Measurements from ENCODE around the gene RNF180. TPM values are rescaled to one million over a fixed set of nuclear protein-coding genes. Genes with fewer than 3 reads are reported as not detected.

RNF180 gene
- total RNA-seq, 4 donors from 2014 or later: 1.9 to 8.0 (median 3.2) TPM

DNA sequence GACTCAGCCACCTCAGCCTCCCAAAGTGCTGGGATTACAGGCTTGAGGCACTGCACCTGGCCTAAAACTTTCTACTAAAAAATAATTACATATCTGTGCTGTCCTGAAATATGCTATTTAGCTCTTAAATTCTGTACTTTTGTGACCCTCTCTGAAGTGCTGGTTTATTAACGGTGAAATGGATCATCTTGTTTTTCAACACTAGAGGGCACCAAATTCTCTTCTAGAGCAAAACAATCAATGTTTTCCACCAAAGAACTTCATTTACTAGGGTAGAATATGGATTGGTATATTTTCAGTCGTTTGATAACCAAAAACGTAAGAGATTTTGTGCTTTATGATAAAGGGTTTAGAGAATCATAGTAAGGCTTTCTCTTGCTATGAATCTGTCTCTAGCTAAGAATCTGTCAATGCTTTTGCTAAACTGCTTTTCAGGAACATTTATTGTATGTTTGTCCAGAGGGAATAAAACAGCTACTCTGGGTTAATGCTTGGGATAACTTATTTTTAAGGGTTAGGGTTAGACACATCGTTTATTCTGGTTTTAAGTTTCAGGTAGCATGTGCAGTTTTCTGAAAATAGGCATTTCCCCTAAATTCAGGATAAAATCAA, 63.6 kb downstream of the RNF180 start:
- Histone ChIP-seq H3K4me3 (no peak overlapping the region), H3K4me1 (no peaks in the 10 kb centered on the region), H3K27me3 (no peaks in the 10 kb centered on the region), H3K27ac (no peak overlapping the region), H3K9me3 (no peaks in the 10 kb centered on the region), H3K36me3 (no peaks in the 10 kb centered on the region)
- DNase-seq: no peak
- TF ChIP-seq POLR2A (IDR thresholded peaks at IDR 0.05) (no peak), EP300 (IDR thresholded peaks at IDR 0.05; ENCODE audit: low read depth) (no peak), POLR2AphosphoS5 (IDR thresholded peaks at IDR 0.05) (no peak)
- TF ChIP-seq, protein P1, sequence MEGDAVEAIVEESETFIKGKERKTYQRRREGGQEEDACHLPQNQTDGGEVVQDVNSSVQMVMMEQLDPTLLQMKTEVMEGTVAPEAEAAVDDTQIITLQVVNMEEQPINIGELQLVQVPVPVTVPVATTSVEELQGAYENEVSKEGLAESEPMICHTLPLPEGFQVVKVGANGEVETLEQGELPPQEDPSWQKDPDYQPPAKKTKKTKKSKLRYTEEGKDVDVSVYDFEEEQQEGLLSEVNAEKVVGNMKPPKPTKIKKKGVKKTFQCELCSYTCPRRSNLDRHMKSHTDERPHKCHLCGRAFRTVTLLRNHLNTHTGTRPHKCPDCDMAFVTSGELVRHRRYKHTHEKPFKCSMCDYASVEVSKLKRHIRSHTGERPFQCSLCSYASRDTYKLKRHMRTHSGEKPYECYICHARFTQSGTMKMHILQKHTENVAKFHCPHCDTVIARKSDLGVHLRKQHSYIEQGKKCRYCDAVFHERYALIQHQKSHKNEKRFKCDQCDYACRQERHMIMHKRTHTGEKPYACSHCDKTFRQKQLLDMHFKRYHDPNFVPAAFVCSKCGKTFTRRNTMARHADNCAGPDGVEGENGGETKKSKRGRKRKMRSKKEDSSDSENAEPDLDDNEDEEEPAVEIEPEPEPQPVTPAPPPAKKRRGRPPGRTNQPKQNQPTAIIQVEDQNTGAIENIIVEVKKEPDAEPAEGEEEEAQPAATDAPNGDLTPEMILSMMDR (IDR thresholded peaks at IDR 0.05): peak; percentile 32 to 64 (median 47)
- in situ Hi-C loops (cut with MboI; ENCODE audit: low pct_ligation_motif_present in 1 of 4, low pct_unique_long_range_greater_than_20kb in 1 of 4, low sequenced_read_pairs in 3 of 4): loop anchor here in 2 of 4 donors (25.0 kb wide), 1 partner anchor 383 kb away; no protein-coding TSS in a partner anchor
- intact Hi-C loops (cut with DNase I; ENCODE audit: low total_unique reads): no loop called here
- 3 to 4% methylated on average over 4 of the region's 4 CpGs for WGBS, 2 donors (ENCODE audit: low coverage in 1 of 2)

DNA sequence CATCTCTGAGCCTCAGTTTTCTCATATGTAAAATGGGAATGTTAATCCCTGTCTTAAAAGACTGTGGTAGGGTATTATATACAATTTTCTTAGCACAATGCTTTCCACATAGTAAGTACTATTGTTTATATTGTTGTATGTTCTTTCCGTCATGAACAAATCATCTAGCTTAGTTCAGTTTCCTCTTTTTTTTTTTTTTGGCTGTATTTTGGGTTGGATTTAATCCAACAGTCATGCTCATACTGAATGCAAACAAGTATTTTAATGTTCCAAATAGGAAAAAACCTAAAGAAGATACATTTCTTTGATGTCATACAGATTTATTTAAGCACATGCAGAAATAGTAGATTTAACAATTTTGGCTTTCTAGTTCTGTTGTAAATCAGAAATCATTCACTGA, 95.1 kb downstream of the RNF180 start:
- H3K4me3 ChIP-seq: no peak overlapping the region
- 47 to 86% methylated on average over 1 of the region's 1 CpG for WGBS, 2 donors (ENCODE audit: low coverage in 1 of 2)
- H3K36me3 ChIP-seq: no peaks in the 10 kb centered on the region
- no peaks in the 10 kb centered on the region for H3K9me3 ChIP-seq
- intact Hi-C loops (cut with DNase I; ENCODE audit: low total_unique reads) (no loop called here), in situ Hi-C loops (cut with MboI; ENCODE audit: low pct_ligation_motif_present in 1 of 4, low pct_unique_long_range_greater_than_20kb in 1 of 4, low sequenced_read_pairs in 3 of 4) (no loop called here)
- DNase-seq: no peak
- no peak overlapping the region for H3K27ac ChIP-seq
- no peaks in the 10 kb centered on the region for H3K27me3 ChIP-seq
- TF ChIP-seq, protein P1 (IDR thresholded peaks at IDR 0.05): no peak
- TF ChIP-seq POLR2A (IDR thresholded peaks at IDR 0.05): no peak
- no peak for TF ChIP-seq POLR2AphosphoS5 (IDR thresholded peaks at IDR 0.05)
- no peak for TF ChIP-seq EP300 (IDR thresholded peaks at IDR 0.05; ENCODE audit: low read depth)
- H3K4me1 ChIP-seq: no peaks in the 10 kb centered on the region

DNA sequence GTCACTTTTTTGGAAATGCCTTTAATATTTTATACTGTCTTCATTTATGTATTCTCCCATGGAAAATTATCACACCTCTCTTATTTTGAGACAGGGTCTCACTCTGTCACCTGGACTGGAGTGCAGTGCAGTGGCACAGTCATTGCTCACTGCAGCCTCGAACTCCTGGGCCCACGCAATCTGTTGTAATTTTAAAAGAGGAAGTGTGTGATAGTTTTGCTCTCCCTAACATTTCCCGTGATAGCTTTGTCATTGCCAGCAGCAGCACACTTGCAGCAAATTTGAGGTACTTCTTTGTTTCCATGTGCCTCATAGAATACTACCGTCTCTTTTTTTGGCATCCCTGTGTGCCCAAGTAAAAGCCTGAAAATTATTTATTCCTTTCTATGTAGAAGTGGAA, 103.5 kb downstream of the RNF180 start:
- in situ Hi-C loops (cut with MboI; ENCODE audit: low pct_ligation_motif_present in 1 of 4, low pct_unique_long_range_greater_than_20kb in 1 of 4, low sequenced_read_pairs in 3 of 4): no loop called here
- DNase-seq: no peak
- no peaks in the 10 kb centered on the region for H3K27me3 ChIP-seq
- WGBS, 2 donors (ENCODE audit: low coverage in 1 of 2): 66 to 72% methylated on average over 4 of the region's 4 CpGs
- intact Hi-C loops (cut with DNase I; ENCODE audit: low total_unique reads): no loop called here
- no peak for TF ChIP-seq POLR2AphosphoS5 (IDR thresholded peaks at IDR 0.05)
- TF ChIP-seq, protein P1 (IDR thresholded peaks at IDR 0.05): no peak
- no peak for TF ChIP-seq EP300 (IDR thresholded peaks at IDR 0.05; ENCODE audit: low read depth)
- TF ChIP-seq POLR2A (IDR thresholded peaks at IDR 0.05): no peak
- H3K36me3 ChIP-seq: no peaks in the 10 kb centered on the region
- H3K27ac ChIP-seq: no peak overlapping the region
- H3K4me1 ChIP-seq: peaks cover 0 to 3% (median 0%) of the 10 kb centered on the region in 4 donors
- H3K9me3 ChIP-seq: no peaks in the 10 kb centered on the region
- H3K4me3 ChIP-seq: no peak overlapping the region

DNA sequence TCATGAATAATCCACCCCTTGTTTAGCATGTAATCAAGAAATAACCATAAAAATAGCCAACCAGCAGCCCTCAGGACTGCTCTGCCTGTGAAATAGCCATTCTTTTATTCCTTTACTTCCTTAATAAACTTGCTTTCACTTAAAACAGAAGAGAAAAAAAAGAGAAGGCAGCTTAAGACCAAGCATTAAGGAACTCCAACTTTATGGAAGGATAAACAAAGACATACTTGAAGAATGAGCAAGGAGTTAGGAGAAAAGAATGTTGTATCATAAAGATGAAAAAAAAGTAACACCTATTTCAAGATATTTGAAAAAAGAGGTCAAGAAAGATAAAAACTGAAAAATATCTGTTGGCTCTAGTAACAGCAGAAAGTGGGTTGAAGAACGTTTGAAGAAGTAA, 107.6 kb downstream of the RNF180 start:
- TF ChIP-seq, protein P1 (IDR thresholded peaks at IDR 0.05): no peak
- no peak for TF ChIP-seq POLR2AphosphoS5 (IDR thresholded peaks at IDR 0.05)
- TF ChIP-seq EP300 (IDR thresholded peaks at IDR 0.05; ENCODE audit: low read depth): no peak
- no peak for TF ChIP-seq POLR2A (IDR thresholded peaks at IDR 0.05)
- H3K36me3 ChIP-seq: no peaks in the 10 kb centered on the region
- no peaks in the 10 kb centered on the region for H3K9me3 ChIP-seq
- intact Hi-C loops (cut with DNase I; ENCODE audit: low total_unique reads): no loop called here
- in situ Hi-C loops (cut with MboI; ENCODE audit: low pct_ligation_motif_present in 1 of 4, low pct_unique_long_range_greater_than_20kb in 1 of 4, low sequenced_read_pairs in 3 of 4): no loop called here
- WGBS, 2 donors (ENCODE audit: low coverage in 1 of 2): 13 to 43% methylated on average over 1 of the region's 1 CpG
- no peak for DNase-seq
- H3K27me3 ChIP-seq: no peaks in the 10 kb centered on the region
- H3K4me3 ChIP-seq: no peak overlapping the region
- H3K27ac ChIP-seq: no peak overlapping the region
- peaks cover 0 to 3% (median 0%) of the 10 kb centered on the region in 4 donors for H3K4me1 ChIP-seq
